ENCODE measurements around the gene CRYBG3.

CRYBG3 gene

GRCh38 chr3:97952280-97952679, 130.5 kb downstream of the CRYBG3 start:
- TF ChIP-seq ZNF24 (tag by site-specific recombination; IDR thresholded peaks at IDR 0.05): no peak
- TF ChIP-seq ZEB2 (tag by site-specific recombination; IDR thresholded peaks at IDR 0.05): no peak
- no peak for TF ChIP-seq ZNF398 (tag by site-specific recombination; IDR thresholded peaks at IDR 0.05)
- TF ChIP-seq KLF9 (tag by site-specific recombination; IDR thresholded peaks at IDR 0.05; ENCODE audit: low read depth): no peak
- no peak for TF ChIP-seq ZBTB11 (tag by site-specific recombination; conservative IDR thresholded peaks at IDR 0.05; ENCODE audit: low read depth)
- no peak for TF ChIP-seq ZNF501 (tag by site-specific recombination; IDR thresholded peaks at IDR 0.05)
- no peak for TF ChIP-seq ZNF433 (tag by site-specific recombination; IDR thresholded peaks at IDR 0.05; ENCODE audit: low read depth)
- TF ChIP-seq ZBTB44 (tag by site-specific recombination; IDR thresholded peaks at IDR 0.05): no peak
- no peak for TF ChIP-seq REPIN1 (tag by site-specific recombination; IDR thresholded peaks at IDR 0.05; ENCODE audit: low read depth)
- no peak for TF ChIP-seq ZNF449 (tag by site-specific recombination; IDR thresholded peaks at IDR 0.05)
- TF ChIP-seq RBAK (tag by site-specific recombination; IDR thresholded peaks at IDR 0.05): no peak
- TF ChIP-seq ZNF19 (tag by site-specific recombination; IDR thresholded peaks at IDR 0.05; ENCODE audit: low read depth): no peak
- TF ChIP-seq ZNF114 (tag by site-specific recombination; IDR thresholded peaks at IDR 0.05): no peak
- TF ChIP-seq ZSCAN4 (tag by site-specific recombination; IDR thresholded peaks at IDR 0.05): no peak
- no peak for TF ChIP-seq HIC1 (tag by site-specific recombination; IDR thresholded peaks at IDR 0.05)
- no peak for TF ChIP-seq ZSCAN23 (tag by site-specific recombination; IDR thresholded peaks at IDR 0.05)
- TF ChIP-seq IKZF3 (tag by site-specific recombination; IDR thresholded peaks at IDR 0.05): no peak
- TF ChIP-seq ZNF423 (tag by site-specific recombination; IDR thresholded peaks at IDR 0.05): no peak
- no peak for TF ChIP-seq ZNF654 (tag by site-specific recombination; IDR thresholded peaks at IDR 0.05; ENCODE audit: low read depth)
- TF ChIP-seq SP7 (tag by site-specific recombination; IDR thresholded peaks at IDR 0.05): no peak
- Histone ChIP-seq H3K36me3 (ENCODE audit: control insufficient read depth in 2 of 2, insufficient read depth in 1 of 2, low read length in 2 of 2) (peaks cover 4 to 88% of the 10 kb centered on the region in 2 experiments; a peak in 2 of 3 replicates), H3K9me3 (ENCODE audit: control insufficient read depth, insufficient read depth, low read depth, low read length) (no peaks in the 10 kb centered on the region), H3K27ac (ENCODE audit: extremely low read depth, low read depth, low read length) (no peak overlapping the region), H3K4me3 (ENCODE audit: low read depth, low read length) (no peak overlapping the region), H3K4me1 (ENCODE audit: control insufficient read depth, insufficient read depth, low read length) (no peaks in the 10 kb centered on the region)
- ChIA-PET POLR2A (no interaction called here), CTCF (no interaction called here)
